ENCODE data around the gene CUX1.

CUX1 gene

DNA sequence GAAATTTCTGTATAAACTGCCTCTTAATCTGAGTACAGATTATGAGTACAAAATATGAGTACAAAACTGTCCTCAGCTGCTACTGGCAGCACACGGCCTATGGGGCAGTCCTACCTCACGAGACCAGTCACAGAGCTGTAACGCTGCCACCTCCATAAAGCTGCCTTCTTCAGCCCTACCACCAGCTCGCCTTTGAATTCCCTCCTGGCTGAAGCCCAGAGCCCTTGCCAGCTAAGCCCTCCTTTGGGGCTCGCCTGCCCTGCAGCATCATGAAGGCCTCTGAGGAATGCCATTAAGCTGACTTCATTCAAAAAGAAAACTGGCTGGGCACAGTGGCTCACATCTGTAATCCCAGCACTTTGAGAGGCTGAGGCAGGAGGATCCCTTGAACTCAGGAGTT is 289.2 kb downstream of the CUX1 start:
- Histone ChIP-seq H3K27me3 (ENCODE audit: insufficient read depth, low read depth) (no peaks in the 10 kb centered on the region), H3K4me2 (no peak overlapping the region), H3K4me3 (IDR thresholded peaks at IDR 0.05; ENCODE audit: insufficient read depth, low read depth, low read length) (no peak overlapping the region), H3K9ac (no peak overlapping the region), H3K4me1 (ENCODE audit: low read depth, poor library complexity, severe bottlenecking) (no peaks in the 10 kb centered on the region), H3K27ac (no peak overlapping the region), H4K20me1 (ENCODE audit: insufficient read depth) (no peaks in the 10 kb centered on the region), H2AFZ (ENCODE audit: low read depth) (no peak overlapping the region), H3K79me2 (ENCODE audit: insufficient read depth, low read depth) (no peaks in the 10 kb centered on the region), H3K36me3 (ENCODE audit: insufficient read depth) (0 out of 2 replicates have a peak, but pooled peaks cover 9% of the 10 kb centered on the region)
- TF ChIP-seq, protein P1, sequence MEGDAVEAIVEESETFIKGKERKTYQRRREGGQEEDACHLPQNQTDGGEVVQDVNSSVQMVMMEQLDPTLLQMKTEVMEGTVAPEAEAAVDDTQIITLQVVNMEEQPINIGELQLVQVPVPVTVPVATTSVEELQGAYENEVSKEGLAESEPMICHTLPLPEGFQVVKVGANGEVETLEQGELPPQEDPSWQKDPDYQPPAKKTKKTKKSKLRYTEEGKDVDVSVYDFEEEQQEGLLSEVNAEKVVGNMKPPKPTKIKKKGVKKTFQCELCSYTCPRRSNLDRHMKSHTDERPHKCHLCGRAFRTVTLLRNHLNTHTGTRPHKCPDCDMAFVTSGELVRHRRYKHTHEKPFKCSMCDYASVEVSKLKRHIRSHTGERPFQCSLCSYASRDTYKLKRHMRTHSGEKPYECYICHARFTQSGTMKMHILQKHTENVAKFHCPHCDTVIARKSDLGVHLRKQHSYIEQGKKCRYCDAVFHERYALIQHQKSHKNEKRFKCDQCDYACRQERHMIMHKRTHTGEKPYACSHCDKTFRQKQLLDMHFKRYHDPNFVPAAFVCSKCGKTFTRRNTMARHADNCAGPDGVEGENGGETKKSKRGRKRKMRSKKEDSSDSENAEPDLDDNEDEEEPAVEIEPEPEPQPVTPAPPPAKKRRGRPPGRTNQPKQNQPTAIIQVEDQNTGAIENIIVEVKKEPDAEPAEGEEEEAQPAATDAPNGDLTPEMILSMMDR (conservative IDR thresholded peaks at IDR 0.05; ENCODE audit: low read depth, low read length): no peak

DNA sequence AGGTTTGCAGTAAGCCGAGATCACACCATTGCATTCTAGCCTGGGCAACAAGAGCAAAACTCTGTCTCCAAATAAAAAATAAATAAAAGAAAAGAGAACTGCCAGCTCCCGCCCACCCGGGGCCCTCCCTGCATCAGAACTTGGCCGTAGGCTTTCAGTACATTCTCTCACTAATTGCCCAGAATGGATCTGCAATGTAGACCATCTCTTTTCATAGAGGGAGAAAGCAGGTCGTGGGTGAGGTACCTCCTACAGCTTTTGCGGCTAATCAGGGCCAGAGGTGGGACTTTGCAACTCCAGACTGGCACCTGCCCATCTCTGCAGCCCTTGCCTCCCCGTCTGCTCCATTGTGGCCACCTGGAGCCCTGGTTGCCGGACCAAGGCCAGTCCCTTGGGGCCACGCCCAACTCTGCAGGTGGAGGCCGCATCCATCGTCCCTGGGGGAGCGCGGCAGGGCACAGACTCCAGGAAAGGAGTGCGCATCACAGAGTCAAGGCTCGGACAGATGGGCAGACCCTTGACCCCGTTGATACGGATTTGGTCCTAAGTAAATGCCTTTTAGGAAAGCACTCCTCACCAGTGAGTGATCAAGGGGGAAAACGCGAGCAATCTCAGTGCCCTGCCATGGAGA is 290.2 kb downstream of the CUX1 start:
- Histone ChIP-seq H2AFZ (ENCODE audit: low read depth) (no peak overlapping the region), H3K79me2 (ENCODE audit: insufficient read depth, low read depth) (no peaks in the 10 kb centered on the region), H3K4me3 (IDR thresholded peaks at IDR 0.05; ENCODE audit: insufficient read depth, low read depth, low read length) (no peak overlapping the region), H3K36me3 (ENCODE audit: insufficient read depth) (0 out of 2 replicates have a peak, but pooled peaks cover 9% of the 10 kb centered on the region), H3K27me3 (ENCODE audit: insufficient read depth, low read depth) (no peaks in the 10 kb centered on the region), H3K4me1 (ENCODE audit: low read depth, poor library complexity, severe bottlenecking) (no peaks in the 10 kb centered on the region), H3K4me2 (no peak overlapping the region), H4K20me1 (ENCODE audit: insufficient read depth) (no peaks in the 10 kb centered on the region), H3K9ac (no peak overlapping the region), H3K27ac (no peak overlapping the region)
- TF ChIP-seq, protein P1 (conservative IDR thresholded peaks at IDR 0.05; ENCODE audit: low read depth, low read length): no peak

DNA sequence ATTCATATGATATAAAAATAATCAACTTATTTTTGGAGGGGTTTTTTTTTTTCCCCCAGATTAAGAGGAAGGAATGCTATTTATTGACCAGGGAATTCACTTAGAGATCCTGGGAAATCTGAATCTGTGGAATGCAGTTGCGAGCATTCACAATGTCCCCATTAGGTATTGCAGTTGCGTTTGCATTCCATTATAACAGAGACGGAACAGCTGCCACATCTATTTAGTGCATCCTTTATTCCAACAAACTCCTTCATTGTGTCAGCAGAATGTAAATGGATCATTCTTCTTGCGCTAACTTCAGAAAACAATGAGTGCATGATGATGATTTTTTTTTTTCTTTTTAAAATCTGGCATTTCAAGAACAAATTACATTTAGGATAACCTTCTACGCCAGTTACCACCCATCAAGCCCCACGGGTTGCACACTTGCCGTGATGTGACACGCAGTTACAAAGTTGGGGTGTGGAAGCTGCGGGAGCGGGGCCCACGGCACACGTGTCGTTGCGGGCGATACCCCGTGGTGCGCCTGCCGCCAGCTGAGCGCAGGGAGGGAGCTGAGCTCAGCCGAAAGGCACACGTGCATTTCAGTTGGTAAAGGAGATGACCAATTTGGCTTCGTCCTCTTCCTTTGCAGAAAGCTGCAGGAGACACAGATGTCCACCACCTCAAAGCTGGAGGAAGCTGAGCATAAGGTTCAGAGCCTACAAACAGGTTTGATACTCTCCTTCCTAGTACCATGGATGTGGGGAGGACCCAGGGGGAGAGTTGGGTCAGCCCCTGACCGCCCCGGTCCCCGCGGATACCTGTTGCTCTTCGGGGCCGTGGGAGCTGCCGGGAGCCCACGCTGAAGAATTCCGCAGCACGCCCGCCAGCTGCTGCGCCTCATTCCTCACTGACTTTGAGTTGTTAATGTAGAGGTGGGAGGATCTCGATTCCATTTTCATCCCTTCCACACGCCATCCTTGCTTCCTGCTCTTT is 293.9 kb downstream of the CUX1 start:
- Histone ChIP-seq H3K4me1 (ENCODE audit: low read depth, poor library complexity, severe bottlenecking) (no peaks in the 10 kb centered on the region), H3K9ac (no peak overlapping the region), H3K79me2 (ENCODE audit: insufficient read depth, low read depth) (no peaks in the 10 kb centered on the region), H3K27ac (no peak overlapping the region), H3K4me3 (IDR thresholded peaks at IDR 0.05; ENCODE audit: insufficient read depth, low read depth, low read length) (no peak overlapping the region), H2AFZ (ENCODE audit: low read depth) (no peak overlapping the region), H3K4me2 (no peak overlapping the region), H4K20me1 (ENCODE audit: insufficient read depth) (no peaks in the 10 kb centered on the region), H3K36me3 (ENCODE audit: insufficient read depth) (0 out of 2 replicates have a peak, but pooled peaks cover 9% of the 10 kb centered on the region), H3K27me3 (ENCODE audit: insufficient read depth, low read depth) (no peaks in the 10 kb centered on the region)
- TF ChIP-seq, protein P1 (conservative IDR thresholded peaks at IDR 0.05; ENCODE audit: low read depth, low read length): no peak

DNA sequence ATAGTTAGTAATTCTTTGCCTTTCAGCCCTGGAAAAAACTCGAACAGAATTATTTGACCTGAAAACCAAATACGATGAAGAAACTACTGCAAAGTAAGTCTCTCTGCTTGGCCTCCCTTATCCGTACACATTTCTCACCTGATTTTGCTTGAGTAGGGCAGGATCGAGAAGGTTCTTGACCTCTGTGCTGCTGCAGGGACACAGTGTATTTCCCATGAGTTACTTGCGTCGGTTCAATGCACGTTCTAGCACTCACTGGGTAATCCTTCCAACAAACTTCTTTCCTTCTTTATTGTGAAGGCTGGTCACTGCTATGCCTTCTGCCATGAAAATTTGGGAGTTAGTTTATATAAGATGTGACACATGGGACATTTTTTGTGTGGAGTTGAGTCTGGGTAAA is 297.8 kb downstream of the CUX1 start:
- TF ChIP-seq, protein P1 (conservative IDR thresholded peaks at IDR 0.05; ENCODE audit: low read depth, low read length): no peak
- H4K20me1 ChIP-seq (ENCODE audit: insufficient read depth): no peaks in the 10 kb centered on the region
- H3K9ac ChIP-seq: no peak overlapping the region
- H3K27ac ChIP-seq: no peak overlapping the region
- no peak overlapping the region for H2AFZ ChIP-seq (ENCODE audit: low read depth)
- no peaks in the 10 kb centered on the region for H3K4me1 ChIP-seq (ENCODE audit: low read depth, poor library complexity, severe bottlenecking)
- no peak overlapping the region for H3K4me3 ChIP-seq (IDR thresholded peaks at IDR 0.05; ENCODE audit: insufficient read depth, low read depth, low read length)
- H3K36me3 ChIP-seq (ENCODE audit: insufficient read depth): 0 out of 2 replicates have a peak, but pooled peaks cover 9% of the 10 kb centered on the region
- no peak overlapping the region for H3K4me2 ChIP-seq
- no peaks in the 10 kb centered on the region for H3K27me3 ChIP-seq (ENCODE audit: insufficient read depth, low read depth)
- H3K79me2 ChIP-seq (ENCODE audit: insufficient read depth, low read depth): no peaks in the 10 kb centered on the region

All from KMS-11 (cell line).